ENCODE results near the gene VPS13D. TPM values are rescaled to one million over a fixed set of nuclear protein-coding genes. Genes with fewer than 3 reads are reported as not detected.

Gene VPS13D
- total and polyA plus RNA-seq, 2 of the 4 experiments (the other 2 are of a cell fraction): 9.0 to 16.3 TPM

DNA sequence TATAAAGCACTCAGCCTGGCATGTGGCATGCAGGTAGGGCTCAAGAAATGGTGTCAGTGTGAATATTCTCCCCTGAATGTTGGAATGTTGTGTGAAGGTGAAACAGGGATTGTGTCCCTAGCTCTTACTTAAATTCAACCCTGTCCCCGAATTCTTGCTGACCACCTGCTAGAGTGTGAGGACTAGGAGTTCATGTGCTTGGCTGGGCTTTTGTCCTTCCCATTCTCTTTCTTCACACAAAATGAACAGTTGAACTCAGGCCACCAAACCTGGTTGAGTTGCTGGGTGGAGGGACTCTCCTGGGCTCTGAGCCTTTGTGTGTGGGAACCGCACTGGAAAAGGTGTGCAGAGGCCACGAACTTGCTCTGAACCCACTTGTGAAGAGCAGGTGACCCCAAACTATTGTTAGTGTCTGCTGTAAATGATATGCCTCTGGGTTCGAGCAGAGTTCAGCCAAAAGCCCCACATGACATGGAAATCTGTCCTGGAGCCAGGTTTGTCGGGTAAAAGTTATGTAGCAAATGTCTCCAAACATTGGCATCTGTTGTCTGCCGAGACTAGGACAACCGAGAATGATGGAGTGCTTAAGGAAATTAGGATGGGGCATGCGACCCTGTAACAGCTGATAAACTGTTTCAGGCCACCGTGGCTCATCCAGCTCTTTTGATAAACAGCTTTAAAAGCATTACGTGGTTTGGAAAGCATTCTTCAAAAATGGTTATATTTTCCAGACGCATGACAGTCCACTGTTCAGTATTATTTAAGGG lies 243.9 kb downstream of the VPS13D start (continued):
- TF ChIP-seq BHLHE40 (IDR thresholded peaks at IDR 0.05; ENCODE audit: low read depth, low read length) (no peak), MXI1 (IDR thresholded peaks at IDR 0.05; ENCODE audit: borderline replicate concordance, low read depth, low read length) (no peak)

DNA sequence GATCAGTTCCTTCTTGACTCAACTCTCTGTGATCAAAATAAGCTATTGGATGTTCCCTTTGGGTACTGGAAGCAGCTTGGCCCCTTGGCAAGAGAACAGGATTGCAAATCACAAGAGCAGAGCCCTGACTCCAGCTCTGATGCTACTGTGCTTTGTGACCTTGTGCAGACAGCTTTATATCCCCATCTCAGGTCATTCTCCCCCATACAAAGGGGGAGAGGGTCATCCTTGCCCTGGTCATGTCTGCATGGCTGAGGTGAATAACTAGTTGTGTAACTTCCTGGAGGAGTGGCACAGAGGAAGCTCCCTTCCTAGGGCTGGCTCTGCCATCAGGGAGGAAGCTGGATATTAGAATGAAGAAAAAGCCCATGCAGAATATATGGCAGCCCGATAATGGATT lies 245.3 kb downstream of the VPS13D start:
- Histone ChIP-seq H4K20me1 (ENCODE audit: insufficient read depth, low read length) (no peaks in the 10 kb centered on the region), H3K27me3 (ENCODE audit: control insufficient read depth, insufficient read depth, low read length) (no peaks in the 10 kb centered on the region), H2AK9ac (replicated peaks; ENCODE audit: low read depth, low read length, poor library complexity) (no peak overlapping the region), H3K23ac (ENCODE audit: low read depth, low read length) (no peak overlapping the region), H3K4me2 (ENCODE audit: low read depth, low read length) (no peak overlapping the region), H2BK120ac (ENCODE audit: low read depth, low read length) (peak overlapping the region; percentile 38; the same call in 1 of the 2 replicates), H2AFZ (replicated peaks; ENCODE audit: low read length, poor library complexity) (no peak overlapping the region), H3K79me1 (ENCODE audit: low read depth in 1 of 2, low read length in 2 of 2) (peaks cover 13 to 17% of the 10 kb centered on the region in 2 experiments; a peak in 3 of 4 replicates), H3K4ac (ENCODE audit: low read depth, low read length) (peak overlapping the region; percentile 53; the same call in 1 of the 2 replicates), H3K56ac (ENCODE audit: extremely low read depth, insufficient read depth, low read length) (no peak overlapping the region), H3K4me3 (ENCODE audit: insufficient read depth, low read depth, low read length) (no peak overlapping the region), H3K27ac (ENCODE audit: insufficient read depth, low read length) (no peak overlapping the region), H3K9ac (ENCODE audit: low read depth, low read length) (no peak overlapping the region), H4K8ac (ENCODE audit: low read depth in 2 of 2, low read length in 2 of 2) (peak overlapping the region in 1 of 2 experiments; percentile 24; a peak in 1 of 4 replicates), H3K36me3 (ENCODE audit: control insufficient read depth, insufficient read depth, low read length) (no peaks in the 10 kb centered on the region; the same call in 1 of the 2 replicates), H3K4me1 (ENCODE audit: control insufficient read depth, insufficient read depth, low read length) (peaks cover 34% of the 10 kb centered on the region), H2BK5ac (ENCODE audit: low read depth, low read length, poor library complexity, severe bottlenecking) (no peak overlapping the region), H3K14ac (replicated peaks; ENCODE audit: low read depth, low read length) (peak overlapping the region; percentile 69; the same call in 1 of the 2 replicates), H3K9me3 (ENCODE audit: control insufficient read depth, insufficient read depth, low read length) (no peaks in the 10 kb centered on the region), H4K5ac (ENCODE audit: low read depth, low read length) (peak overlapping the region; percentile 68; the same call in 1 of the 2 replicates), H2AK5ac (ENCODE audit: low read depth, low read length) (peak overlapping the region; percentile 64; the same call in 1 of the 2 replicates), H4K91ac (ENCODE audit: insufficient read depth, low read depth, low read length) (peak overlapping the region; percentile 42; the same call in 1 of the 2 replicates), H3K18ac (ENCODE audit: low read depth, low read length) (peak overlapping the region; percentile 77; the same call in 1 of the 2 replicates), H2BK20ac (ENCODE audit: low read depth, low read length) (peak overlapping the region; percentile 47), H3K9me1 (ENCODE audit: insufficient read depth, low read length) (peaks cover 19% of the 10 kb centered on the region), H2BK15ac (ENCODE audit: low read depth, low read length) (peak overlapping the region; percentile 15; the same call in 2 of the 3 replicates)
- intact Hi-C loops (cut with micrococcal nuclease) (no loop called here), in situ Hi-C loops (cut with MboI; ENCODE audit: low sequenced_read_pairs) (no loop called here), dilution Hi-C loops (cut with HindIII; ENCODE audit: low sequenced_read_pairs, unreplicated experiment) (no loop called here)
- POLR2A ChIA-PET (ENCODE audit: unreplicated experiment): no interaction called here
- no TSS peak for BruUV-seq (replicated peaks)
- CTCF ChIA-PET: no interaction called here
- WGBS, 2 experiments (ENCODE audit: extremely low coverage in 2 of 2, insufficient read length in 1 of 2): no CpG with 5 or more reads among the region's 1 CpG
- DNase-seq: no peak
- ATAC-seq (ENCODE audit: low read depth): no peak
- TF ChIP-seq POLR2A (IDR thresholded peaks at IDR 0.05; ENCODE audit: low read depth, low read length) (no peak), FOS (IDR thresholded peaks at IDR 0.05; ENCODE audit: low read depth, low read length) (no peak), SMC3 (IDR thresholded peaks at IDR 0.05; ENCODE audit: low read depth, low read length) (no peak), MAZ (IDR thresholded peaks at IDR 0.05; ENCODE audit: borderline replicate concordance, low read depth, low read length) (no peak), NFE2L2 (IDR thresholded peaks at IDR 0.05; ENCODE audit: low read depth, low read length) (no peak), CEBPB (IDR thresholded peaks at IDR 0.05; ENCODE audit: low read depth, low read length) (no peak), BHLHE40 (IDR thresholded peaks at IDR 0.05; ENCODE audit: low read depth, low read length) (no peak), CHD1 (IDR thresholded peaks at IDR 0.05; ENCODE audit: low read depth, low read length) (no peak), RCOR1 (IDR thresholded peaks at IDR 0.05; ENCODE audit: insufficient replicate concordance, low read length) (no peak), RFX5 (IDR thresholded peaks at IDR 0.05; ENCODE audit: low read depth, low read length) (no peak), MXI1 (IDR thresholded peaks at IDR 0.05; ENCODE audit: borderline replicate concordance, low read depth, low read length) (no peak)
- TF ChIP-seq, protein P1, sequence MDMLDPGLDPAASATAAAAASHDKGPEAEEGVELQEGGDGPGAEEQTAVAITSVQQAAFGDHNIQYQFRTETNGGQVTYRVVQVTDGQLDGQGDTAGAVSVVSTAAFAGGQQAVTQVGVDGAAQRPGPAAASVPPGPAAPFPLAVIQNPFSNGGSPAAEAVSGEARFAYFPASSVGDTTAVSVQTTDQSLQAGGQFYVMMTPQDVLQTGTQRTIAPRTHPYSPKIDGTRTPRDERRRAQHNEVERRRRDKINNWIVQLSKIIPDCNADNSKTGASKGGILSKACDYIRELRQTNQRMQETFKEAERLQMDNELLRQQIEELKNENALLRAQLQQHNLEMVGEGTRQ (IDR thresholded peaks at IDR 0.05; ENCODE audit: low read depth, low read length): no peak
- TF ChIP-seq, protein P2, sequence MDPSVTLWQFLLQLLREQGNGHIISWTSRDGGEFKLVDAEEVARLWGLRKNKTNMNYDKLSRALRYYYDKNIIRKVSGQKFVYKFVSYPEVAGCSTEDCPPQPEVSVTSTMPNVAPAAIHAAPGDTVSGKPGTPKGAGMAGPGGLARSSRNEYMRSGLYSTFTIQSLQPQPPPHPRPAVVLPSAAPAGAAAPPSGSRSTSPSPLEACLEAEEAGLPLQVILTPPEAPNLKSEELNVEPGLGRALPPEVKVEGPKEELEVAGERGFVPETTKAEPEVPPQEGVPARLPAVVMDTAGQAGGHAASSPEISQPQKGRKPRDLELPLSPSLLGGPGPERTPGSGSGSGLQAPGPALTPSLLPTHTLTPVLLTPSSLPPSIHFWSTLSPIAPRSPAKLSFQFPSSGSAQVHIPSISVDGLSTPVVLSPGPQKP (IDR thresholded peaks at IDR 0.05; ENCODE audit: borderline replicate concordance, low read depth, low read length): no peak
